H1 (cell line): ENCODE data around the gene TBC1D9. TPM values are rescaled to one million over a fixed set of nuclear protein-coding genes. Genes with fewer than 3 reads are reported as not detected.
A peak's percentile ranks its signal among the peaks of the same experiment; 100 is the strongest.

Source experiments
- ASH2L ChIP-seq: fragments of 200-600, 300-600 bp; sonication (generic); IDR thresholded peaks from one replicate; pipeline ENCODE4 v1.7.1; 2017; ENCODE audit warnings: low read length
- CBX5 ChIP-seq: fragments of 300-800, 300-1000 bp; sonication (generic); IDR thresholded peaks from 2 replicates; pipeline ENCODE4 v1.7.1; 2016; ENCODE audit warnings: antibody characterized with exemption, low read length, low read depth
- CTCF ChIP-seq, 3 experiments: IDR thresholded peaks; 1 replicate in 2 of 3; 2 replicates in 1 of 3; pipeline versions ENCODE4 v1.5.1 to v1.6.1; 2011; ENCODE audit warnings: low read length in 3 of 3, mild to moderate bottlenecking in 3 of 3, inconsistent platforms in 2 of 3, low read depth in 1 of 3, moderate library complexity in 1 of 3; ENCODE audit not compliant: insufficient read depth in 1 of 3; ENCODE audit errors: control extremely low read depth in 1 of 3
- EP300 ChIP-seq, 2 experiments: IDR thresholded peaks; 1 replicate in 1 of 2; 2 replicates in 1 of 2; pipeline ENCODE4 v1.6.1; 2011 to 2012; ENCODE audit warnings: low read depth in 2 of 2, low read length in 2 of 2, mild to moderate bottlenecking in 2 of 2, borderline replicate concordance in 1 of 2, inconsistent platforms in 1 of 2, moderate library complexity in 1 of 2
- SUZ12 ChIP-seq: fragments of 200-600 bp; sonication (generic); IDR thresholded peaks from 2 replicates; pipeline ENCODE4 v1.6.1; 2012; ENCODE audit warnings: mild to moderate bottlenecking, inconsistent platforms, low read length, moderate library complexity, mixed read lengths
- polyA plus RNA-seq, 7 experiments: library from polyadenylated mRNA; depleted of rRNA in 3 of 7; stranded (reverse) in 5 of 7; unstranded in 2 of 7; fragments of >200 nt in 5 of 7; fragments of 200-250 nt in 2 of 7; gene quantifications; 1 replicate in 5 of 7; 2 replicates in 1 of 7; 4 replicates in 1 of 7; pipeline versions ENCODE4 v1.2.1 to v1.2.3, GENCODE V29; 2011 to 2013; ENCODE audit warnings: missing spikeins in 2 of 7, mixed read lengths in 2 of 7
- total RNA-seq: library from RNA; stranded (reverse); fragmentation: NEBNext Ultra II Directional; extraction: Animal tissue kit (Norgen Biotek cat#: 25700); gene quantifications from 2 replicates; pipeline ENCODE4 v1.2.1, GENCODE V29; 2021
- TF ChIP-seq, protein P1 (sequence below): IDR thresholded peaks from 2 replicates; pipeline ENCODE4 v1.6.1; 2011; ENCODE audit warnings: low read depth, mild to moderate bottlenecking, low read length; ENCODE audit not compliant: insufficient read depth

TBC1D9 gene
- total and polyA plus RNA-seq, 2 of the 8 experiments (the other 6 are each of a cell fraction or from before 2014, with no cell fraction given): 0.94 to 1.0 TPM

DNA sequence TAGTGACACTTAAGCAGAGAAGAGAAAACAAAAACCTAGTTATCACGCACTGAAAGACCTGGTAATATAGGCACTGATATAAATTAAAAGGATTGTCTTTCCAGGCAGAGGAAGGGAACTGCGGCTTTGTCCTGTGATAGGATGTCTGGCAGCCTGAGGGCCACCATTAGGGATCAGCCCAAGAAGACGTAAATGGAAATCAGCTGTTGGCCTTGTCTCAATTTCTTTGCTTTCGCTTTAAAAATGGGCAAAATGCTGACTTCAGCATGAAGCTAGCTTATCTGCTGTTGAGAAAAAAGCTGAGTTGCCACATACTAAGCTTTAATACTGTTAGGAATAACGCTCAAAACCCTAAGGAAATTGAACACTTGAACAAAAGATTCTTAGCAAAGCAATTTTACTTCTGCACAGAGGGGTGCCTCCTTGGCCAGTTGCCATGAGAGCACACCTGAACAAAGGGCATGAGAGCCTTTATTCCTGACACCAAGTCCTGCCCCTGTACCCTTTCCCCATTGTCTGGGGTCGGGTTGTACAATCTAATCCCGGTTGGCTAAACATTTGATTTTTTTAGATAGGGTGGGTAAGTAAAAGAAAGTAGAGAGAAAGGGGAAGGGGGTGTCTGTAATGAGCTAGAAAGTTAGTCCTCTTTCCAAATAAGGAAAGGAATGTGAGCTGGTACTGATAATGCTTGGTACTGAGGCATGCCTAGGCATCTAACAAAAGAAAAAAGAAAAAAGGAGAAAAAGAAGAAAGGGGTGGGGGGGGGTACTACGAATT, 102.3 kb downstream of the TBC1D9 start (continued):
- TF ChIP-seq, protein P1, sequence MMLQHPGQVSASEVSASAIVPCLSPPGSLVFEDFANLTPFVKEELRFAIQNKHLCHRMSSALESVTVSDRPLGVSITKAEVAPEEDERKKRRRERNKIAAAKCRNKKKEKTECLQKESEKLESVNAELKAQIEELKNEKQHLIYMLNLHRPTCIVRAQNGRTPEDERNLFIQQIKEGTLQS: no peak
- no peak for TF ChIP-seq SUZ12
- no peak for TF ChIP-seq CBX5
- no peak for TF ChIP-seq CTCF (IDR thresholded peaks at IDR 0.05; ENCODE audit: control extremely low read depth in 1 of 3, insufficient read depth in 1 of 3, low read depth in 1 of 3, low read length in 3 of 3)
- no peak for TF ChIP-seq EP300 (IDR thresholded peaks at IDR 0.05; ENCODE audit: borderline replicate concordance in 1 of 2, low read depth in 2 of 2, low read length in 2 of 2)
- peak; percentile 78 for TF ChIP-seq ASH2L
